Rectal smooth muscle tissue (tissue), 1 donor: ENCODE data around the gene SEC31B.

Source experiments
- H3K27ac ChIP-seq: one replicate; pipeline ENCODE4 v1.7.0; 2013; ENCODE audit warnings: low read depth, low read length, inconsistent platforms
- H3K27me3 ChIP-seq: one replicate; pipeline ENCODE4 v1.7.0; 2013; ENCODE audit warnings: low read length; ENCODE audit not compliant: control insufficient read depth, insufficient read depth
- H3K36me3 ChIP-seq: one replicate; pipeline ENCODE4 v1.7.0; 2013; ENCODE audit warnings: low read length; ENCODE audit not compliant: control insufficient read depth, insufficient read depth
- H3K4me1 ChIP-seq: one replicate; pipeline ENCODE4 v1.7.0; 2013; ENCODE audit warnings: low read length; ENCODE audit not compliant: control insufficient read depth, insufficient read depth
- H3K4me3 ChIP-seq: one replicate; pipeline ENCODE4 v1.7.0; 2013; ENCODE audit warnings: low read length
- H3K9ac ChIP-seq: one replicate; pipeline ENCODE4 v1.7.0; 2013; ENCODE audit warnings: low read length

The SEC31B gene

GRCh38 chr10:100446130-100446761 lies 73.4 kb downstream of the SEC31B start:
- H3K27me3 ChIP-seq = no peaks in the 10 kb centered on the region
- H3K4me1 ChIP-seq = no peaks in the 10 kb centered on the region
- H3K9ac ChIP-seq = no peak overlapping the region
- no peaks in the 10 kb centered on the region for H3K36me3 ChIP-seq
- H3K27ac ChIP-seq = no peak overlapping the region
- no peak overlapping the region for H3K4me3 ChIP-seq

- no peaks in the 10 kb centered on the region for H3K36me3 ChIP-seq
- H3K27ac ChIP-seq = no peak overlapping the region
- H3K4me3 ChIP-seq = no peak overlapping the region
- H3K4me1 ChIP-seq = no peaks in the 10 kb centered on the region
- H3K27me3 ChIP-seq = no peaks in the 10 kb centered on the region
- no peak overlapping the region for H3K9ac ChIP-seq
Observed at GRCh38 chr10:100442548-100442947, 77.1 kb downstream of the SEC31B start.

DNA sequence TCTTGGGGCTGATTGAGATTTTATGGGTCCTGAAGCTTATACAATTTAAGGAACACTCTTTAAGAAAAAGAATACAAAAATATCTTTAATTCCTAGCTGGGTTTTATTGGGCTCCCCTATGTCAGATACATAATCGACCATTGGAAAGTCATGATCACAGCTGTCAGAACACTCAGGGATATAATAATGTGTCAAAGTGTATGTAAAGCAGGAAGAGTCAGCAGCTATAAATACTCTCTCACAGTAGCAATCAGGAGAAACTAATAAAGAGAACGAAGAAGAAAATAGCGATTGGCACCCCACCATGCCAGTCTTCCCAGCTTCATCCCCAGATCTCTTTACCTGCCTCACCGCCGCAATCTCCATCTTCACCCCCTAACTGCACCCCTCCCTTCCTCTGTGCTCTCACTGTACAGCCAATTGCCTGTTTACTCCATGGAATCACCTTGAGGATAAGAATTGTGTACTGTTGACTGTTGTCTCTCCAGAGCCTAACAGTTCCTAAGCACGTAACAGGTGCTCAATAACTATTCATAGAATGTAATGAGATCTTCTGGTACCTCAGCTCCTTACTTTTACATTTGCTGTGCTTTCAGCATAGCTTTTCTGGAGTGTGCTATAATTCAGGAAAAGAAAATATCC lies 80.9 kb downstream of the SEC31B start:
- no peaks in the 10 kb centered on the region for H3K4me1 ChIP-seq
- no peaks in the 10 kb centered on the region for H3K36me3 ChIP-seq
- H3K27ac ChIP-seq = no peak overlapping the region

More for the DNA sequence above, 80.9 kb downstream of the SEC31B start:
- Histone ChIP-seq H3K27me3 (no peaks in the 10 kb centered on the region), H3K4me3 (no peak overlapping the region), H3K9ac (no peak overlapping the region)
